Spinal cord (tissue), 10 donors: ENCODE data around the gene LMCD1. TPM values are rescaled to one million over a fixed set of nuclear protein-coding genes. Genes with fewer than 3 reads are reported as not detected.

Source experiments
- DNase-seq, 6 donors: peaks; one replicate each; pipeline versions ENCODE4 v3.0.0 to v3.0.0-alpha.2; 2013 to 2015; ENCODE audit warnings: low spot score in 6 of 6, low read depth in 4 of 6
- H3K27ac ChIP-seq: one replicate; pipeline ENCODE4 v1.5.1; 2013; ENCODE audit warnings: low read depth, low read length, control low read depth
- H3K27me3 ChIP-seq: one replicate; pipeline ENCODE4 v1.6.1; 2013; ENCODE audit warnings: low read length; ENCODE audit not compliant: control insufficient read depth, insufficient read depth
- H3K36me3 ChIP-seq: one replicate; pipeline ENCODE4 v1.6.1; 2013; ENCODE audit warnings: low read length; ENCODE audit not compliant: control insufficient read depth, insufficient read depth
- H3K4me1 ChIP-seq: one replicate; pipeline ENCODE4 v1.6.1; 2013; ENCODE audit warnings: low read length; ENCODE audit not compliant: control insufficient read depth, insufficient read depth
- H3K4me3 ChIP-seq: one replicate; pipeline ENCODE4 v1.5.1; 2013; ENCODE audit warnings: low read depth, low read length, control low read depth
- H3K9me3 ChIP-seq: one replicate; pipeline ENCODE4 v1.6.1; 2013; ENCODE audit warnings: low read length; ENCODE audit not compliant: control insufficient read depth, insufficient read depth
- WGBS: methylation state at CpG from one replicate; pipeline ENCODE4 v1.1.5; 2013; ENCODE audit warnings: missing lambda C conversion rate; ENCODE audit not compliant: insufficient coverage; 5-methylcytosine and 5-hydroxymethylcytosine counted together
- polyA plus RNA-seq, 2 donors: library from polyadenylated mRNA; unstranded; fragments of 120-200 nt; gene quantifications; one replicate each; pipeline ENCODE4 v1.2.1, GENCODE V29; 2013; ENCODE audit not compliant: insufficient read length in 2 of 2
- total RNA-seq, 2 donors: library from RNA; depleted of rRNA in 1 of 2; stranded (reverse); fragments of 120-200 nt in 1 of 2; fragments of >200 nt in 1 of 2; gene quantifications; one replicate each; pipeline versions ENCODE4 v1.2.3 to v1.2.4, GENCODE V29; 2013 to 2014
- donor health status: healthy.

The LMCD1 gene
- total and polyA plus RNA-seq, 4 donors = 12.5 to 22.9 (median 17.1) TPM

- WGBS = 83% methylated on average over 4 of the region's 10 CpGs
- H3K36me3 ChIP-seq = no peaks in the 10 kb centered on the region
- no peak overlapping the region for H3K4me3 ChIP-seq
- H3K27ac ChIP-seq = no peak overlapping the region
- H3K27me3 ChIP-seq = no peaks in the 10 kb centered on the region
- DNase-seq = no peak
- H3K4me1 ChIP-seq = no peaks in the 10 kb centered on the region
- H3K9me3 ChIP-seq = no peaks in the 10 kb centered on the region
These were observed 41.4 kb upstream of the LMCD1 start for GRCh38 chr3:8460050-8460708.

- no peak for DNase-seq
- no peak overlapping the region for H3K27ac ChIP-seq
- H3K4me3 ChIP-seq = no peak overlapping the region
- no peaks in the 10 kb centered on the region for H3K4me1 ChIP-seq
- no peaks in the 10 kb centered on the region for H3K9me3 ChIP-seq
- no CpG with 5 or more reads among the region's 3 CpGs for WGBS
- H3K27me3 ChIP-seq = no peaks in the 10 kb centered on the region
- no peaks in the 10 kb centered on the region for H3K36me3 ChIP-seq
These were observed 40.7 kb upstream of the LMCD1 start for GRCh38 chr3:8460815-8461456.

- Histone ChIP-seq H3K4me3 (no peak overlapping the region), H3K9me3 (no peaks in the 10 kb centered on the region), H3K36me3 (no peaks in the 10 kb centered on the region), H3K27me3 (no peaks in the 10 kb centered on the region), H3K4me1 (no peaks in the 10 kb centered on the region), H3K27ac (no peak overlapping the region)
- DNase-seq = peak in 2 of 6 donors; percentile 28 to 50
- WGBS = 50% methylated on average over 1 of the region's 1 CpG
These were observed 37.0 kb upstream of the LMCD1 start for GRCh38 chr3:8464668-8465067.

GRCh38 chr3:8466526-8466925 is 35.1 kb upstream of the LMCD1 start:
- Histone ChIP-seq H3K36me3 (no peaks in the 10 kb centered on the region), H3K27me3 (no peaks in the 10 kb centered on the region), H3K4me1 (peaks cover 6% of the 10 kb centered on the region), H3K9me3 (no peaks in the 10 kb centered on the region), H3K27ac (no peak overlapping the region), H3K4me3 (no peak overlapping the region)
- WGBS = no CpG with 5 or more reads among the region's 1 CpG
- no peak for DNase-seq

GRCh38 chr3:8470801-8471200 is 30.8 kb upstream of the LMCD1 start:
- Histone ChIP-seq H3K36me3 (no peaks in the 10 kb centered on the region), H3K27ac (no peak overlapping the region), H3K4me1 (peaks cover 6% of the 10 kb centered on the region), H3K27me3 (no peaks in the 10 kb centered on the region), H3K4me3 (no peak overlapping the region), H3K9me3 (no peaks in the 10 kb centered on the region)
- peak in 2 of 6 donors; percentile 12 to 44 for DNase-seq
- 46% methylated on average over 9 of the region's 11 CpGs for WGBS

- H3K27me3 ChIP-seq = no peaks in the 10 kb centered on the region
- H3K27ac ChIP-seq = no peak overlapping the region
- WGBS = 64% methylated on average over 2 of the region's 2 CpGs
- no peak overlapping the region for H3K4me3 ChIP-seq
- H3K4me1 ChIP-seq = peaks cover 6% of the 10 kb centered on the region
- no peak for DNase-seq
- no peaks in the 10 kb centered on the region for H3K36me3 ChIP-seq
- no peaks in the 10 kb centered on the region for H3K9me3 ChIP-seq
These were observed 29.1 kb upstream of the LMCD1 start for GRCh38 chr3:8472549-8472948.

GRCh38 chr3:8473029-8473428 is 28.6 kb upstream of the LMCD1 start:
- WGBS = 95% methylated on average over 2 of the region's 4 CpGs

GRCh38 chr3:8473990-8474389 is 27.6 kb upstream of the LMCD1 start:
- Histone ChIP-seq H3K4me3 (no peak overlapping the region), H3K27me3 (no peaks in the 10 kb centered on the region), H3K4me1 (peaks cover 6% of the 10 kb centered on the region), H3K9me3 (no peaks in the 10 kb centered on the region), H3K36me3 (no peaks in the 10 kb centered on the region), H3K27ac (no peak overlapping the region)
- 77% methylated on average over 2 of the region's 4 CpGs for WGBS
- no peak for DNase-seq

More at GRCh38 chr3:8473029-8473428, 28.6 kb upstream of the LMCD1 start:
- DNase-seq = no peak
- Histone ChIP-seq H3K4me1 (peaks cover 6% of the 10 kb centered on the region), H3K36me3 (no peaks in the 10 kb centered on the region), H3K27me3 (no peaks in the 10 kb centered on the region), H3K27ac (no peak overlapping the region), H3K9me3 (no peaks in the 10 kb centered on the region), H3K4me3 (no peak overlapping the region)

GRCh38 chr3:8474991-8475390 is 26.6 kb upstream of the LMCD1 start:
- H3K4me1 ChIP-seq = peaks cover 6% of the 10 kb centered on the region
- DNase-seq = no peak
- no peaks in the 10 kb centered on the region for H3K27me3 ChIP-seq
- H3K4me3 ChIP-seq = no peak overlapping the region
- 94% methylated on average over 2 of the region's 2 CpGs for WGBS
- H3K9me3 ChIP-seq = no peaks in the 10 kb centered on the region
- no peak overlapping the region for H3K27ac ChIP-seq
- no peaks in the 10 kb centered on the region for H3K36me3 ChIP-seq

GRCh38 chr3:8480699-8481098 is 20.9 kb upstream of the LMCD1 start:
- H3K4me1 ChIP-seq = peaks cover 7% of the 10 kb centered on the region
- H3K9me3 ChIP-seq = no peaks in the 10 kb centered on the region
- no peaks in the 10 kb centered on the region for H3K36me3 ChIP-seq
- WGBS = 44% methylated on average over 3 of the region's 3 CpGs
- H3K27ac ChIP-seq = no peak overlapping the region
- H3K4me3 ChIP-seq = no peak overlapping the region
- H3K27me3 ChIP-seq = no peaks in the 10 kb centered on the region
- no peak for DNase-seq
